T-helper 1 cell (primary cell): Measurements from ENCODE around the gene PRKD2.

Experiments
- DNase-seq, 5 donors: peaks; one replicate each; pipeline ENCODE4 v3.0.0-alpha.2; 2012 to 2020

PRKD2 gene

GRCh38 chr19:46741447-46741846 is 24.5 kb upstream of the PRKD2 start:
- no peak for DNase-seq

GRCh38 chr19:46739290-46739771 is 22.4 kb upstream of the PRKD2 start:
- no peak for DNase-seq

GRCh38 chr19:46737761-46738171 is 20.9 kb upstream of the PRKD2 start:
- no peak for DNase-seq

GRCh38 chr19:46737298-46737654 is 20.4 kb upstream of the PRKD2 start:
- DNase-seq, result no peak

GRCh38 chr19:46736531-46737297 is 19.8 kb upstream of the PRKD2 start:
- no peak for DNase-seq

GRCh38 chr19:46733690-46734292 is 16.9 kb upstream of the PRKD2 start:
- no peak for DNase-seq

GRCh38 chr19:46732966-46733689 is 16.2 kb upstream of the PRKD2 start:
- no peak for DNase-seq

GRCh38 chr19:46732172-46732938 is 15.4 kb upstream of the PRKD2 start:
- no peak for DNase-seq

GRCh38 chr19:46731584-46731983 is 14.7 kb upstream of the PRKD2 start:
- no peak for DNase-seq

GRCh38 chr19:46731007-46731501 is 14.1 kb upstream of the PRKD2 start:
- no peak for DNase-seq

- no peak for DNase-seq
Observed at GRCh38 chr19:46730595-46730994, 13.7 kb upstream of the PRKD2 start.

GRCh38 chr19:46730187-46730586 is 13.3 kb upstream of the PRKD2 start:
- no peak for DNase-seq

GRCh38 chr19:46729696-46730095 is 12.8 kb upstream of the PRKD2 start:
- DNase-seq, result no peak

- DNase-seq, result peak; percentile 70 to 78 (median 75)
Observed at GRCh38 chr19:46728693-46729339, 11.9 kb upstream of the PRKD2 start.

GRCh38 chr19:46728208-46728607 is 11.3 kb upstream of the PRKD2 start:
- DNase-seq, result no peak

GRCh38 chr19:46727757-46728156 is 10.8 kb upstream of the PRKD2 start:
- DNase-seq, result no peak

- DNase-seq, result no peak
Observed at GRCh38 chr19:46726971-46727501, 10.1 kb upstream of the PRKD2 start.

GRCh38 chr19:46726551-46726950 is 9.6 kb upstream of the PRKD2 start:
- DNase-seq, result no peak

GRCh38 chr19:46725859-46726393 is 9.0 kb upstream of the PRKD2 start:
- DNase-seq, result no peak

GRCh38 chr19:46725036-46725820 is 8.3 kb upstream of the PRKD2 start:
- no peak for DNase-seq

- DNase-seq, result no peak
Observed at GRCh38 chr19:46724468-46724867, 7.6 kb upstream of the PRKD2 start.
